ENCODE data around the gene SPTBN5. TPM values are rescaled to one million over a fixed set of nuclear protein-coding genes. Genes with fewer than 3 reads are reported as not detected.
A peak's percentile ranks its signal among the peaks of the same experiment; 100 is the strongest.

SPTBN5 gene
- total RNA-seq, 1 donor from 2014 or later, result 4.2 TPM

- no peak for DNase-seq (ENCODE audit: extremely low spot score, unreplicated experiment)
- H3K27ac Mint-ChIP-seq, result no peak overlapping the region
- peaks cover 39% of the 10 kb centered on the region for H3K4me1 Mint-ChIP-seq (ENCODE audit: unreplicated experiment)
These were observed 6.9 kb upstream of the SPTBN5 start for GRCh38 chr15:41900526-41901380.

GRCh38 chr15:41899854-41900442 is 6.1 kb upstream of the SPTBN5 start:
- no peak for DNase-seq (ENCODE audit: extremely low spot score, unreplicated experiment)
- Mint-ChIP-seq H3K27me3 (no peaks in the 10 kb centered on the region), H3K9me3 (no peaks in the 10 kb centered on the region), H3K36me3 (peaks cover 22% of the 10 kb centered on the region), H3K4me1 (ENCODE audit: unreplicated experiment) (peaks cover 36% of the 10 kb centered on the region), H3K27ac (no peak overlapping the region), H3K4me3 (no peak overlapping the region)
- TF ChIP-seq CTCF (conservative IDR thresholded peaks at IDR 0.05), result no peak

More at GRCh38 chr15:41900526-41901380, 6.9 kb upstream of the SPTBN5 start:
- H3K4me3 Mint-ChIP-seq, result no peak overlapping the region
- peaks cover 25% of the 10 kb centered on the region for H3K36me3 Mint-ChIP-seq
- H3K27me3 Mint-ChIP-seq, result no peaks in the 10 kb centered on the region
- H3K9me3 Mint-ChIP-seq, result no peaks in the 10 kb centered on the region
- no peak for TF ChIP-seq CTCF (conservative IDR thresholded peaks at IDR 0.05)

DNA sequence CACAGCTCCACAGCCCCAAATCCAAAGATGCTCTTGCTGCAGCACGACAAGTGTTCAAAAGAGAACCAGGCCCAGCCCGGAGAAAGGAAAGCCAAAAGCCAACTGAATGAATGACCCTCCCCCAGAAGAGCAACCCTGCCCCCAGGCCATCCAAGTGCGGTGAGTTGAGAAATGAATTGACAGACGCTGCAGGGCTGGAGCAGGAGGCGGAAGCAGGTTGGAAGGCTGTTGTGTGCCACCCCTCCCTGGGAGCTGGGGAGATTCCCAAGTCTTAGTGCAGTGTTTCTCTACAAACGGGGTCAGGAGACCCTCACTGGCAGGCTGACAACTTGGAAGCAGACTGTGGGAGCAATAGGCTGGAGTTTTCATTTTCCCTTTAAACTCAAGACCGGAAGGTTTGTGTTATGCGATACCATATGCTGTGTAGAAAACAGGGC is 3.5 kb upstream of the SPTBN5 start:
- H3K27me3 Mint-ChIP-seq, result no peaks in the 10 kb centered on the region
- peaks cover 22% of the 10 kb centered on the region for H3K36me3 Mint-ChIP-seq
- peak overlapping the region; percentile 51 for H3K27ac Mint-ChIP-seq
- peaks cover 24% of the 10 kb centered on the region for H3K4me1 Mint-ChIP-seq (ENCODE audit: unreplicated experiment)
- no peak for DNase-seq (ENCODE audit: extremely low spot score, unreplicated experiment)
- TF ChIP-seq CTCF (conservative IDR thresholded peaks at IDR 0.05), result no peak
- no peak overlapping the region for H3K4me3 Mint-ChIP-seq
- H3K9me3 Mint-ChIP-seq, result no peaks in the 10 kb centered on the region

- DNase-seq (ENCODE audit: extremely low spot score, unreplicated experiment), result no peak
- no peaks in the 10 kb centered on the region for H3K27me3 Mint-ChIP-seq
- H3K4me3 Mint-ChIP-seq, result no peak overlapping the region
- no peaks in the 10 kb centered on the region for H3K9me3 Mint-ChIP-seq
- peaks cover 22% of the 10 kb centered on the region for H3K4me1 Mint-ChIP-seq (ENCODE audit: unreplicated experiment)
- H3K36me3 Mint-ChIP-seq, result peaks cover 21% of the 10 kb centered on the region
- no peak for TF ChIP-seq CTCF (conservative IDR thresholded peaks at IDR 0.05)
- H3K27ac Mint-ChIP-seq, result no peak overlapping the region
These were observed 2.7 kb upstream of the SPTBN5 start for GRCh38 chr15:41896566-41896965.

GRCh38 chr15:41895957-41896356 is 2.1 kb upstream of the SPTBN5 start:
- H3K27ac Mint-ChIP-seq, result no peak overlapping the region
- no peak overlapping the region for H3K4me3 Mint-ChIP-seq

More at GRCh38 chr15:41895957-41896356, 2.1 kb upstream of the SPTBN5 start:
- no peaks in the 10 kb centered on the region for H3K27me3 Mint-ChIP-seq
- H3K4me1 Mint-ChIP-seq (ENCODE audit: unreplicated experiment), result peaks cover 17% of the 10 kb centered on the region
- no peak for TF ChIP-seq CTCF (conservative IDR thresholded peaks at IDR 0.05)
- no peaks in the 10 kb centered on the region for H3K9me3 Mint-ChIP-seq
- peaks cover 18% of the 10 kb centered on the region for H3K36me3 Mint-ChIP-seq
- no peak for DNase-seq (ENCODE audit: extremely low spot score, unreplicated experiment)
